OCI-LY3 (cell line): ENCODE measurements around the gene SHROOM3.

Experiments
- CTCF ChIP-seq: fragments of 200-600, 300-600 bp; sonication (generic); IDR thresholded peaks from 2 replicates; pipeline ENCODE4 v1.5.1; 2014; ENCODE audit warnings: antibody characterized with exemption, low read length, low read depth
- EZH2phosphoT487 ChIP-seq: fragments of 200-600 bp; shearing (Covaris generic); IDR thresholded peaks from 2 replicates; pipeline ENCODE4 v1.6.1; 2018; ENCODE audit warnings: antibody characterized with exemption, mixed run types, low read depth

DNA sequence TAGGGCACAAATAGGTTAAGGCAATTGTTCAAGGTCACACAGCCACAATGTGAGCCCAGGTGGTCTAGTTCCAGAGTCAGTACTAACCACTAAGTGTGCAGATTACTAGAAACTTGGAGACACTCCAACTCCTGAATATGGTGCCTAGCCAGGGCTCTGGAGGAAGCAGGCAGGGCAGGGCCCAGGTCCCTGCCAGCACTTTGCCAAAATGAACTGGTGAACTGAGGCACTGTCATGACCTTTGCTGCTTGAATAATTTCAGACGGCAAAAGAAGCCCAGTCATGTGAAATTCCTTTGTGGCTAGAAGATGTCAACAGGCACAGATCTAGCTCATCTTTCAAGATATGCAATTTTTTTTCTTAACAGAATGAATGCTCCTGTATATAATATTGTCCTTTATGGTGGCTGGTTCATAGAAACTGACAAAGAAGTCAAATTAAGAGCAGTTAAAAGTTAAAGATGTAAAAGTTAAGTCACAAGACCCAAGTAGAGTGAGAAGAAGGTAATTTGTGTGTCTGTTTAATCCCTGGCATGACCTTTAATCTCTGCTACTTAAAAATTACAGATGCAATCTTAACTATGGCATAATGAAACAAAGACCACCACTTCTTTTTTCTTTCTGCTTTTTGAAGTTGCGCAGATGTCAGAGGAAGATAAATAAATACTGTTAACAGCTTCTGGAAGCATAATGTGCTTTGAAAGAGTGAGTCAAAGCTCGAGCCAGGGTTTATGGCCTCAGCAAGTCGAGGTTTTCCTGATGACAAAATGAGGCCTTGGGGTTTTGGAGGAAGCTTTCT lies 54.1 kb downstream of the SHROOM3 start:
- no peak for TF ChIP-seq CTCF
- no peak for TF ChIP-seq EZH2phosphoT487
